Measurements from ENCODE around the gene PXMP2.
A peak's percentile ranks its signal among the peaks of the same experiment; 100 is the strongest.

The PXMP2 gene

DNA sequence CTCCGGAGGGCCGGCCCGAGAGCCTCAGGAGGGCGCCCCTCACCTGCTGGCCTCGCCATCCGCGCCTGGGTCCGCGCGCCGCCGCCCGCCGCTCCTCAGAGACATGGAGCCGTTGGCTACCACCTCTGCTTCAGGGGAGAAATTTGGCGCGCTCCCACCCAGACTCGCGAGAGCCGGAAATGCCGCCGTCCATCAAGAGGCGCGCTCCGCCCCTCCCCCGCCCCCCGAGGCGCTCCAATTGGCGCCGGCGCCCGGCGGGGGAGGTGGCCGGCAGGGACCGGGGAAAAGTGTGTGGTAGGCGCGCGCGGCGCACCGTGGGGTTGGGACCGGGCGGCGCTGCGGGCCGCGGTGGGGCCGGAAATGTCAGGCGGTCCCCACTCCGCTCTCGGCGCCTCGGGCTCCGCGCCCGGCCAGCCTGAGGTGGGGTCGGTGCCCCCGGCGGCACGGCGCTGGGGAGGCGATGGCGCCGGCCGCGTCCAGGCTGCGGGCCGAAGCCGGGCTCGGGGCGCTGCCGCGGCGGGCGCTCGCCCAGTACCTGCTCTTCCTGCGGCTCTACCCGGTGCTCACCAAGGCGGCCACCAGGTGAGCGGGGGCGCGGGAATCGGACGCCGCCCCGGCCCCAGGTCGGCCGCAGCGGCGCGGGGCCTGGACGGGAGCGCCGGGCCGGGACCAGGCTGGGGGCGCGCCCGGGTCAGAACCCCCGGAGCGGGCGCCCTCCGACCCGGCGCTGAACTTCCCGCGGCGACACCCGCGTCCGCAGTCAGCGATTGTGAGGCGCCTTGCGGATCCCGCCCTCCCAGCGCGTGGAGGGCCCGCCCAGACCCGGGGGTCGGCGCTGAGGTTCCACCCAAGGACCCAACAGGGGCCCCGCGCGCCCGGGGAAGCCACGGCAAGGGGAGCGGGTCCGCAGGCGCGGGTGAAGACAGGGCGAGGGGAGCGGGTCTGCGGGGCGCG, at the start of gene PXMP2, which contains the start of gene POLE:
TSS of gene PXMP2 (plus strand) at position 377 of the 954 bp plus-strand sequence. CDS start at position 461, 84 bp downstream.
TSS of gene POLE (minus strand) at position 132 of the 954 bp plus-strand sequence. CDS start at position 105, 27 bp downstream.
- H3K4me1 ChIP-seq (ENCODE audit: control insufficient read depth in 2 of 2, insufficient read depth in 2 of 2, low read length in 2 of 2): peaks cover 10% of the 10 kb centered on the region in 2 donors
- H3K27ac ChIP-seq (ENCODE audit: low read depth in 2 of 2, low read length in 2 of 2): peak within 1 kb of the TSS; percentile 68 to 74
- H3K4me3 ChIP-seq (ENCODE audit: low read length in 2 of 2): peak within 1 kb of the TSS; percentile 58 to 74
- H3K27me3 ChIP-seq (ENCODE audit: control insufficient read depth in 2 of 2, insufficient read depth in 2 of 2, low read length in 2 of 2): no peaks in the 10 kb centered on the region
- peaks cover 4 to 5% of the 10 kb centered on the region in 2 donors for H3K36me3 ChIP-seq (ENCODE audit: control insufficient read depth in 2 of 2, insufficient read depth in 2 of 2, low read length in 2 of 2)
- H3K9ac ChIP-seq (ENCODE audit: low read depth in 1 of 2, low read length in 2 of 2): peak within 1 kb of the TSS; percentile 32 to 81
- no peaks in the 10 kb centered on the region for H3K9me3 ChIP-seq (ENCODE audit: control insufficient read depth in 2 of 2, low read length in 2 of 2)

DNA sequence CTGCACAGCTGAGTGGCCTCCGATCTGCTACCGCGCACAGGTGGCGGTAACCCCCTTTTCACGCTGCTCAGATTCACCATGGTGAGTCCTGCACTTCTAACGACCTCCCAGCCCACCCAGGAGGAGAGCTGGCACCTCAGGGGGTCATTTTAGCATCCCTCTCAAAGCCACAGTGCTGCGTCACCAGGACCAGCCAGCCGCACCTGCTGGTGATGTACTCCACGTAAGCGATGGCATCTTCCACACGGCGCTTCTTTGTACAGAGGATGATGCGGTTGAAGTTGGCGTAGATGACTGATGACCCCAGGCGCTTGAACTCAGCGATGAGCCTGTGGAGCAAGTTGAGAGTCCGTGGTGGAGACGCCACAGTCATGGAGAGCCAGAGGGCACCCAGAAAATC, 49.6 kb upstream of the PXMP2 start:
- Histone ChIP-seq H3K4me3 (ENCODE audit: low read length in 2 of 2) (no peak overlapping the region), H3K27ac (ENCODE audit: low read depth in 2 of 2, low read length in 2 of 2) (no peak overlapping the region), H3K4me1 (ENCODE audit: control insufficient read depth in 2 of 2, insufficient read depth in 2 of 2, low read length in 2 of 2) (no peaks in the 10 kb centered on the region), H3K9ac (ENCODE audit: low read depth in 1 of 2, low read length in 2 of 2) (no peak overlapping the region), H3K27me3 (ENCODE audit: control insufficient read depth in 2 of 2, insufficient read depth in 2 of 2, low read length in 2 of 2) (no peaks in the 10 kb centered on the region), H3K36me3 (ENCODE audit: control insufficient read depth in 2 of 2, insufficient read depth in 2 of 2, low read length in 2 of 2) (peaks cover 56 to 64% of the 10 kb centered on the region in 2 donors), H3K9me3 (ENCODE audit: control insufficient read depth in 2 of 2, low read length in 2 of 2) (no peaks in the 10 kb centered on the region)

DNA sequence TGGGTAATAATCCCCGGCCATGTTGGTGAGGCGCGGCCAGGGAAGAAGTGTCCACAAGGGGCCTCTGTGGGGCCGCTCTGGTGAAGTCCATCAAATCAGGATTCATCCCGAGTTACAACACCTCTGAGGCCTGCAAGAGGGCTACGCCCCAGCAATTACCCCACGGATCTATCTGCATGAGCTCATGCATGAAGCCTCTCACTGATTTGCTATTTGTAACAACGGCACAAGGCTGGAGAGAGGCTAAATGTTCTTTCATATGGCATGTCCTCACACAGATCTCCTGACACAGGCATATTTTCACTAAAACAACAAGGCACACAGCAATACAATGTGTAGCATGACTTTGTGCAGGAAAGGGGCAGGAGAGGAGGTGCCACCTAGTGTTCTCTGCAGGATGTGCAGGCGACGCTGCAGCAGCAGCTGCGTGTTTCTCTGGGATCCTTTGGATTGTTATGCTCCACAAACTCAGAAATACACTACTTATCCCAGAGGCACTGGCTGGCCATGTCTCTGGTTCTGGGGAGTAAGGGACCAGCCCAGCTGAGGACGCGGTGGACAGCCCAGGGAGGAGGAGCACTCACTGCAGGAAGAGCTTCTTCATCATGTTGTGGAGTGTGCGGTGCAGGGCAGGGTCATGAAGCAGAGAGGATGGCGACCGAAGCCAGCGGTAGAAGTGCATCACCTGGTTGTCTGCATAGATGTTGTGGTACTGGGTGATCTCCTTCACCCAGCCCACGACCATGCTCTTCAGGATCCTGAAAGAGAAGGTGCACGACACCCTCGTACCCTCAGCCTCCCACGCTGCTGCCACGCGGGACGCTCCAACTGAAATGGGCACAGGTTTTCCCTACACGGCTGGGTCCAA, 48.6 kb upstream of the PXMP2 start:
- Histone ChIP-seq H3K27me3 (ENCODE audit: control insufficient read depth in 2 of 2, insufficient read depth in 2 of 2, low read length in 2 of 2) (no peaks in the 10 kb centered on the region), H3K9me3 (ENCODE audit: control insufficient read depth in 2 of 2, low read length in 2 of 2) (no peaks in the 10 kb centered on the region), H3K9ac (ENCODE audit: low read depth in 1 of 2, low read length in 2 of 2) (no peak overlapping the region), H3K27ac (ENCODE audit: low read depth in 2 of 2, low read length in 2 of 2) (no peak overlapping the region), H3K4me1 (ENCODE audit: control insufficient read depth in 2 of 2, insufficient read depth in 2 of 2, low read length in 2 of 2) (no peaks in the 10 kb centered on the region), H3K4me3 (ENCODE audit: low read length in 2 of 2) (no peak overlapping the region), H3K36me3 (ENCODE audit: control insufficient read depth in 2 of 2, insufficient read depth in 2 of 2, low read length in 2 of 2) (peaks cover 66 to 67% of the 10 kb centered on the region in 2 donors)

DNA sequence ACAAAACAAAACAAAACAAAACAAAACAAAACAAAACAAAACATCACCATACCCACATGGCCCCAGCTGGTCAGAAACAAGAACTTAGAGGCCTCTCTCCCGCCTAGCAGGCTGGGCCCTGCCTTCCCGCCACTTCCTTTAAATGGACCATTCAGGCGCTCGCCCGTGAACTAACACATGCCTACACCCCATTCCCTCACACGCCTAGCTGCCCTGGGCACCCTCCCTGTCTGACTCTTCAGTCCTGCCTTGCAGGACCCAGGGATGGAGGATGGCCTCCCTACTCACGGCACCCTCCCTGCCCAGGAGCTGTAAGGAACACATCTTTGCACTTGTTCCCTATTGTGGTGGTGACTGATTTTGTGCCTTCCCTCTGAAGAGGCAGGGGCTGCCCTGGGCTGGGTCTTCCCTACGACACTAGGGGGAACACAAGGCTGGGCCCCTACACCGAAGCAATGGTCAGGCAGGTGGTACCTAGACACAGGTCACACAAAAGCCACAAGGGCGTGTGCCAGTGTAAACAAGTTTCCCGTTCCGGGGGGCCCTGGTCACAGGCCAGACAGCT, 47.3 kb upstream of the PXMP2 start:
- no peaks in the 10 kb centered on the region for H3K4me1 ChIP-seq (ENCODE audit: control insufficient read depth in 2 of 2, insufficient read depth in 2 of 2, low read length in 2 of 2)
- no peaks in the 10 kb centered on the region for H3K27me3 ChIP-seq (ENCODE audit: control insufficient read depth in 2 of 2, insufficient read depth in 2 of 2, low read length in 2 of 2)
- H3K4me3 ChIP-seq (ENCODE audit: low read length in 2 of 2): no peak overlapping the region
- H3K9me3 ChIP-seq (ENCODE audit: control insufficient read depth in 2 of 2, low read length in 2 of 2): no peaks in the 10 kb centered on the region
- no peak overlapping the region for H3K9ac ChIP-seq (ENCODE audit: low read depth in 1 of 2, low read length in 2 of 2)
- no peak overlapping the region for H3K27ac ChIP-seq (ENCODE audit: low read depth in 2 of 2, low read length in 2 of 2)
- H3K36me3 ChIP-seq (ENCODE audit: control insufficient read depth in 2 of 2, insufficient read depth in 2 of 2, low read length in 2 of 2): peaks cover 57 to 59% of the 10 kb centered on the region in 2 donors

DNA sequence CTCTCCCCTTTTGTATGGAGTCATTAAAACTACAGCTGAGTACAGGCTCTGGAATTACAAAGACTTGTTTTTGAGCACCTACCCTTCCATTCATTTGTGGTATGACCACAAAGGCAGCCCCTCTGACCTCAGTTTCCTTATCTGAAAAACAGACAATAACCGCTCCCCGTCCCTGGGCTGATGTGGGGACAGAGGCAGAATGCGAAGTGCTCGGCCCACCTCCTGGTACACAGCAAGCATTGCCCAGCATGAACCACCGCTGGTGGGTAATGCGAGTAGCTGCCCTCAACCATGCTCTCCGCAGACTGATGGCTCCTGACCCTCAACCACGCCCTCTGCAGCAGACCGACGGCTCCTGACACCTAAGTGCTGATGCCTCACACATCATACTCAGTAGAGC, 46.5 kb upstream of the PXMP2 start:
- Histone ChIP-seq H3K36me3 (ENCODE audit: control insufficient read depth in 2 of 2, insufficient read depth in 2 of 2, low read length in 2 of 2) (peaks cover 55 to 57% of the 10 kb centered on the region in 2 donors), H3K27me3 (ENCODE audit: control insufficient read depth in 2 of 2, insufficient read depth in 2 of 2, low read length in 2 of 2) (no peaks in the 10 kb centered on the region), H3K4me1 (ENCODE audit: control insufficient read depth in 2 of 2, insufficient read depth in 2 of 2, low read length in 2 of 2) (no peaks in the 10 kb centered on the region), H3K4me3 (ENCODE audit: low read length in 2 of 2) (no peak overlapping the region), H3K9ac (ENCODE audit: low read depth in 1 of 2, low read length in 2 of 2) (no peak overlapping the region), H3K27ac (ENCODE audit: low read depth in 2 of 2, low read length in 2 of 2) (no peak overlapping the region), H3K9me3 (ENCODE audit: control insufficient read depth in 2 of 2, low read length in 2 of 2) (no peaks in the 10 kb centered on the region)

DNA sequence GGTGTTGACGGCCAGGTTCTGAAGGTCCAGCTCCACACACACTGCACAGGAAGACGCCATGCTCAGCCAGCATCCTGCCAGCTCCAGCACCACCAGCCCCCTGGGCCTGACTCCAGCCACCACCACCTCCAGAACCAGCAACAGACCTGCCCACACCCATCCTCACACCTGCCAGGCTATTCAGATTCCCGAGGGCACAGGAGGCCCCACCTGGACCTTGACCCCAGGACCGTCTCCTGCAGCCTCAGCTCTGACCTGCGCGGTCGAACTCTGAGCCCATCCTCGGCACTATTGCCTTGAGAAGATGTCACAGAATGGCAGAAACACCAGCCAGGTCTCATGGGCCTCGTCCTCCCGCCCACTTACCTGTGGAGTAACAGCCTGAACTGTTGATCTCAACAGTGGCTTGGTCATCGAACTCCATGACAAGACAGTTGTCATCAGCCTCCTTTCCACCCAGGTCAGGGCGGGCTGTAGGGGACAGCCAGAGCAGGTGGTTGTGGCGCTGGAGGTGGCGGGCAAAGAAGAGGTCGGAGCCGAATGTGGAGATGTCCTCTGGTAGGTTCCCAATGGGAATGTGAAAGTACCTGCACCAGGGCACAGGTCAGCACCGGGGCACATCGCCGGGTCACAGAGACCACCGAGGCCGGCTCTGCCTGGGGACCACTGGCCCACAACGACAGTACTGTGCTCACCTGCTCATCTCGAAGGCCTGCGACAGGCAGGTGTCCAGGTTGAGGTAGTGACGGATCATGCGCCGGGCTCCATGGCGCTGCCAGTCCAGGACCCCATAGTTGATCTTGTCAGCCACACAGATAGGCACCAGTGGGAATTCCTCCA, 45.4 kb upstream of the PXMP2 start:
- Histone ChIP-seq H3K9ac (ENCODE audit: low read depth in 1 of 2, low read length in 2 of 2) (no peak overlapping the region), H3K27ac (ENCODE audit: low read depth in 2 of 2, low read length in 2 of 2) (no peak overlapping the region), H3K4me1 (ENCODE audit: control insufficient read depth in 2 of 2, insufficient read depth in 2 of 2, low read length in 2 of 2) (no peaks in the 10 kb centered on the region), H3K9me3 (ENCODE audit: control insufficient read depth in 2 of 2, low read length in 2 of 2) (no peaks in the 10 kb centered on the region), H3K36me3 (ENCODE audit: control insufficient read depth in 2 of 2, insufficient read depth in 2 of 2, low read length in 2 of 2) (peaks cover 50 to 55% of the 10 kb centered on the region in 2 donors), H3K4me3 (ENCODE audit: low read length in 2 of 2) (no peak overlapping the region), H3K27me3 (ENCODE audit: control insufficient read depth in 2 of 2, insufficient read depth in 2 of 2, low read length in 2 of 2) (no peaks in the 10 kb centered on the region)

DNA sequence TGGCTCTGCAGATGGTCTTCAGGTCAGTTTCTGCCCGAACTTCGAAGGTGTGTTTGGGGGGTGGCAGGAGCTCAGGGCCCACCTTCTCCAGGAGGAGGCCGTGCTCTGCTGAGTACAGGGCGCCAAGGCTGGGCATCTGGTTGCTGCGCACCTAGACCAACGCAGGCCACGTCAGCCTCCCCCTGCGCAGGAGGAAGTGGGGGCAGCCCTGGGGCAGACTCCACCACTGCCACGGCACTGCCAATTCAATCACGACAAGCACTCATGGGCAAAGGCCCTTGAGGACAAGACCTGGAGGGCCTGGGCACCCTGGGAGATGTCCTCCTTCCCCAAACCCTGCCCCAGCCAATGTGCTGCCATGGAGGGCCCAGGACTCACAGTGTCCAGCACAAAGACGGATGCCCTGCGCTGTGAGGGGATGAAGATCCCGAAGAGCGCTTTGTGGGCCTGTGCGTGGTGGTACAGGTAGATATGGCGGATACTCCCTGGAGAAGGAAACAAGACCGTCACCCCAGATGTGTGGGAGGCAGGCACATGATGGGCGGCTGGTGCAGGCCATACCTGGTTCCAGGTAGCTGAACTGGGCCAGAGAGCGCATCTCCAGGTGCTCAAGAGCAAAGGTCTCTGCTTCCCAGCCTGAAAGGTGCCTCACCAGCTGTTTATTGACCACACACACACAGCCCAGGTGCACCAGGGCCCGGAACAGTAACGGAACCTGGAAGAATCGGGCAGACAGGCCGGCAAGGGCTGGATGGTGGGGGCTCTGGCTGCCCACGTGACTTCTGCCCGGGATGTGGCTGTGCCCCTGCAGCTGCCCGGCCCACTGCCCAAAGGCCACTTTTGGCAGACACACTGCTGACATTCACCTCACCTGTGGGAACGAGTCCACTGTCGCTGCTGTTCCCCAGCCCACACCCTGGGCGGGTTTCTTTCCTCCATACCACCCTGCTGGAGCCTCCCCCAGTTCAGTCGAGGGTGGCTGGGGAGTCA, 44.2 kb upstream of the PXMP2 start:
- Histone ChIP-seq H3K4me1 (ENCODE audit: control insufficient read depth in 2 of 2, insufficient read depth in 2 of 2, low read length in 2 of 2) (peaks cover 0 to 3% of the 10 kb centered on the region in 2 donors), H3K36me3 (ENCODE audit: control insufficient read depth in 2 of 2, insufficient read depth in 2 of 2, low read length in 2 of 2) (peaks cover 47 to 52% of the 10 kb centered on the region in 2 donors), H3K27me3 (ENCODE audit: control insufficient read depth in 2 of 2, insufficient read depth in 2 of 2, low read length in 2 of 2) (no peaks in the 10 kb centered on the region), H3K9me3 (ENCODE audit: control insufficient read depth in 2 of 2, low read length in 2 of 2) (no peaks in the 10 kb centered on the region), H3K4me3 (ENCODE audit: low read length in 2 of 2) (no peak overlapping the region), H3K27ac (ENCODE audit: low read depth in 2 of 2, low read length in 2 of 2) (no peak overlapping the region), H3K9ac (ENCODE audit: low read depth in 1 of 2, low read length in 2 of 2) (no peak overlapping the region)

DNA sequence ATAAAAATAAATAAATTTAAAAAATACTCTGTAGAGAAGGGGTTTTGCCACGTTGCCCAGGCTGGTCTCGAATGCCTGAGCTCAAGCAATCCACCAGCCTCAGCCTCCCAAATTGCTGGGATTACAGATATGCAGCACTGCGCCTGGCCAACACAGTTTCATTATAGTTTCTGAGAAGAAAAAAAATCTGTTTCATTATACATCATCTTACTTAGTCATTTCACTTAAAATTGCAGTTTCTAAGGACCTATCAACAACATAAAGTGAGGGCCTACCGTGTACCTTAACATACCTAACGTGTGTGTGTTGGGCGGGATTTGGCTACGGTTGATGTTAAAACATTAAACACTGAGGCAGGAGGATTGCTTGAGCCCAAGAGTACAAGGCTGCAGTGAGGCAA, 40.5 kb upstream of the PXMP2 start:
- no peak overlapping the region for H3K4me3 ChIP-seq (ENCODE audit: low read length in 2 of 2)
- no peak overlapping the region for H3K9ac ChIP-seq (ENCODE audit: low read depth in 1 of 2, low read length in 2 of 2)
- H3K27me3 ChIP-seq (ENCODE audit: control insufficient read depth in 2 of 2, insufficient read depth in 2 of 2, low read length in 2 of 2): no peaks in the 10 kb centered on the region
- H3K27ac ChIP-seq (ENCODE audit: low read depth in 2 of 2, low read length in 2 of 2): no peak overlapping the region
- H3K36me3 ChIP-seq (ENCODE audit: control insufficient read depth in 2 of 2, insufficient read depth in 2 of 2, low read length in 2 of 2): peaks cover 48 to 60% of the 10 kb centered on the region in 2 donors
- no peaks in the 10 kb centered on the region for H3K9me3 ChIP-seq (ENCODE audit: control insufficient read depth in 2 of 2, low read length in 2 of 2)
- H3K4me1 ChIP-seq (ENCODE audit: control insufficient read depth in 2 of 2, insufficient read depth in 2 of 2, low read length in 2 of 2): peaks cover 4 to 19% of the 10 kb centered on the region in 2 donors
